Colon (tissue), 2 donors: Measurements from ENCODE around the gene GEMIN4.
"Not testable (repeated sequence)": the region's sequence is repeated elsewhere in the genome, so short reads cannot be mapped to it uniquely, and the experiment has no call there.

Experiments
- FAIRE-seq: peaks from 2 replicates; lab custom pipeline; 2012; peaks lifted over from hg19 to GRCh38; lab: Jason Lieb, UNC
- donor health status: control.
- donor health status: control.

The GEMIN4 gene

DNA sequence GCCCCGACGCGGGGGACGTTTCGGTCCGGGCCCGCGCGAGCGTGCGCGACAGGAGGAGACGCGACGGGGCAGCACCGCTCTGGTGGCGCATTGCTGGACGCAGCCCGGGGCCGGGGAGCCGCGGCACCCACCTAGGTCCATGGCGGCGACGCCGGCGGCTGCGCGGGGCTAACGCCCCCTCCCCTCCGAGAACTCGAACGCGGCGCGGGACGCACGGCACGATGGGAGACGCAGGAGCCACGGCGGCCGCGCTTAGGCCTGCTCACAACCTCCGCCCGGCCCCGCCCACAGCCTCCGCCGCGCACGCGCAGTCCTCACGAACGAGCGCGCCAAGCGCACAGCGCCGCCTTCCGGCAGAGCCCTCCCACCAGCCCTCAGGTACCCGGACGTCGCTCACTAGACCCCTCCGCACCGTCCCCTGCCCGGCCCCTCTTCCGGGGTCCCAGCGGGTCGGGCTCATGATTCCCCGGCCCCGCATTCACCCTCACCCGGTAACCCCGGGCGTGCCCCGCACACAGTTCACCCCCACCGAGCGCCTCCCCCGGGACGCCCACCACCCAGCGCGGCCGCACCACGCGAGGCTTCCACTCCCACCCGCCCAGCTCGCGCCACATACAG, at the start of gene GEMIN4:
Gene GEMIN4, minus strand, starts transcription at position 263 of the 618 bp plus-strand sequence. Its CDS starts 122 bp downstream, at position 141.
- no peak for FAIRE-seq

DNA sequence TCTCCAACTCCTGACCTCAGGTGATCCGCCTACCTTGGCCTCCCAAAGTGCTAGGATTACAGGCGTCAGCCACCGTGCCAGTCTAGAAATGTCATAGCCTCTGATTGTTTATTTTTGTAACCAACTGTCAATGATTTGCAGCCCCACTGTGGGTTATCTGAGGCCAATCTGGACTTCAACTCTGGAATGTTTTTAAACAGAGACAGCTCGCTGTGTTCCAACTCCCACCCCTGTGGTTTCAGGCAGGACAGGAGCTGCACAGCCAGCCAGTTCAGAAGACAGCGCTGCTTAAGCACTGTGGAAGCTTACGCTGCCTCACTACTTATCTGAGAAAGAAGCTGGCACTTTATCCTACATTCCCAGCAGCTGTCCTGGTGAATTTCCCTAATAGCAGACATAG, 49.6 kb upstream of the GEMIN4 start:
- no peak for FAIRE-seq

DNA sequence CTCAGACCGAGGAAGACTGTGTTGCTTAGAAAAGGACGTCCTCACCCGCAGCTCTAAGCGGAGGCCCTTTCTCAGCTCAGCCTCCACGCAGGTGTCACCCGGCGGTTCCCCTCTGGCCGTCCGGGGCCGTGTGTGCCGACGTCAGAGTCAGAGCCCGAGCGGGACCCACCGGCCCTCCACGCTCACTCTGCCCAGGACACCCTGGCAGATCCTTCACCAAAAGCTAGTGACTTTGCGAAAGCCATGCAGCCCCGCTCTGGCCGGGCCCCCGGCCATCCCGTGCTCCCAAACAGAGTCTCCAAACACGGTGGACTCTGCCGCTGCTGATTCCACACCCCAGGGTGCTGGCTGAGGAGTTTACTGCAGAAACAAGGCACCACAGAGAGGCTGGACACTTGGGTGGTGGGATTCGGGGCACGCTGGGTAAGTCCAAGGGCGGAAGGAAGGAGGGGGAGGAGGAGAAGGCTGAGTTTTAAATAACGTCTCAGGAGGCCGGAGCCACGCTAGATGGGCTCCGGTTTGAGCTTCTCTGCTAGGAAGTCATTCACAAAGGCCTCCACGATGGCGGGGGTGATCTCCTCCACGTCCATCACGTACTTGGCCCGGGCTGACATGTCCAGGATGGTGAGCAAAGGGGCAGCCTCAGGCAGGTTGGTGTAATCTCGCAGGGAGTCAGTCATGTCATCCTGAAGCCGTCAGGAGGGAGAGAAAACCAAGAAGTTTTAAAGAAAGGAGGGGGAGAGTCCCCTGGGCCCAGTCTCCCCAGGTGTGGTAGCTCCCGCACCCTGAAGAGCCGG, 48.6 kb upstream of the GEMIN4 start:
- no peak for FAIRE-seq

DNA sequence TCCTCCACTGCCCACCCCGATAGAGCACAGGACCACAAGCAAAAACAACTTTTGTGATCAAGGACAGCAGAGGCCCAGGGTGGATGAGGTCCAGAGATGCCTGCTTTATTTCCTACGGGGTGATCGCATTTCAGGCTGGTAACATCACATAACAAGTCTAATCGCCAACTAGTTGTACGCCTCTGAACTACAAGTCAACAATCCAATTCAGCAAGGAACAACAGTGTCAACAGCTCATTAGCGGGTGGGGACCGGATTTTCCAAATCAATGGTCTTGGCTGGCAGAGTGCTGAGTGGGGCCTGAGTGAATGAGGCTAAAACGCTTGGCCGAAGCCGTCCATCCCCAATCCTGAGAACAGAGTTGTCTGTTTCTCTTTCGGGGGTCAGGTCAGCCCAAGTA, 47.2 kb upstream of the GEMIN4 start:
- FAIRE-seq, result no peak

DNA sequence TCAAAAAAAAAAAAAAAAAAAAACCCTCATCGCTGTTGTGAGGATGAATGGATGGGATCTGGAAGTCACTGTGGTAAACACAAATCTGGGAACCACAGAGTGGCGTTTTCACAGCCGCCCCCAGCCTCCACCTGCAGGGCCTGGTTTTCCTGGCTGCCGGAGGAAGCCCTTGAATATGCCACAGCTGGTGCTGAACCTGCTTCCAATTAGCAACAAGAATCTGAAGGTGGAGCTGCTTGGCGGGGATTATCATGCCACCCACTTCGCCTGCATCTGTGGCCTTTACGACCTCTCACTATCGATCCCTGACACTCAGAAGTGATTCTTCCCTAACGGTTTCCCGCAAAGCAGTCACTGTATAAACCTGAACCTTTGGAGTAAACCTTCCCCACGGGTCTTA, 46.2 kb upstream of the GEMIN4 start:
- FAIRE-seq, result no peak

DNA sequence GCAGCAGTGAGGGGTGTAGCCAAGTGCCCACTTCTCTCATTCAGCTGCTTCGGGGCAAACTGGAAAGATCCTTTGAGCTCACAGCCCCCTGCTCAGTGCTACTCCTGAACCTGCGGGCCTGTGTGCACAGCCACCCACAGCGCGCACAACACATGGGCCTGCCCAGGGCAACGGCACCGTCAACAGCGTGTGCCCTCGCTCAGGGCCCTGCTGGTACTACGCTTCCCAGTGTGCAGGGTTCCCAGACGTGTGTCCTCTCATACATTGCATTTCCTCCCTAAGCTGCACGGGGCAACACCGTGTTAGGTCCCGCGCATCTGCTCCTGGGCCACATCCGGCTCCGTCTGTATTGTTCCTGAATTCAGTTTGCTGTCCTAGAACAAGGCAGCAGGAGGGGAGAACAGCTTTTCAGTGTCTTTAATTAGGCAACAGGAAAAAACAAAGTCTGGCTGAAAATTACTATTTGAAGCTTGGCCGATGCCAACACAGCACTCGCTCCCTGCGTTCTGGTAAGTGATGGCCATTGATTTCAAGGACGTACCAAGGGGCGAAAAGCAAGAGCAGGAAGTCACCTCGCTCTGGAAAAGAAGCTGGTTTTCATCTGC, 45.3 kb upstream of the GEMIN4 start:
- FAIRE-seq, result no peak

DNA sequence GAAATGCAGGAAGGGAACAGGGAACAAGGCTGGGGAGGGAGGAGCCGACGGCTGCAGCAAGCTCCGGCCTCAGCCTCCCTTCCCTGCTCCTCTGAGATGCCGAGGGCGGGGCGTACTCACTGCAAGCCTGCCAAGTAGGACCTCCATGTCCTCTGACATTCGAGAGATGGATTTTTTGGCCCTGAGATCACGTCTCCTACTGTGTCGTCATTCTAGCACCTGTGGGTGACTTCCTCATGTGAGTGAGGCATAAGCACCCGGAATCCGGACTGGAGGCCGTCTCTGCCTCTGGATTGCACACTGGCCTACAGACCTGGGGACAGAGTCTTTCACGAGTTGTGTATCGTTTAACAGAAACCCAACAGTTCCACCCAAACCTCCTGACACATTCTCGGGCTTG, 44.5 kb upstream of the GEMIN4 start:
- FAIRE-seq, result no peak

DNA sequence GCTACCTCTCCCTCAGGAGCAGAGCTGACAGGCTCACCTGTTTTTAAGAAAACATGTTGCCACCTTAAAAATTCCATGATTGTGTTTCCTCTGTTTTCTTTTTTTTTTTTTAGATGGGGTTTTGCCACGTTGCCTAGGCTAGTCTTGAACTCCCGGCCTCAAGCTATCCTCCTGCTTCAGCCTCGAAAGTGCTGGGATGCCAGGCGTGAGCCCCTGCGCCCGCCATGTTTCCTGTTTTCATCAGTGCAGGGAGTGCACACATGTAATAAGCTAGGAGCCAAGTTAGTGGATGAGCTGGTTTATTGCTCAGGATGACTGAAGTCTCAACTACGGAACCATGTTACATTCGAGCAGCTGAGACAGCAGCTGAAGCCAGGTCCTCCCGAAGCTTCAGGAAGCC, 43.7 kb upstream of the GEMIN4 start:
- FAIRE-seq, result no peak

DNA sequence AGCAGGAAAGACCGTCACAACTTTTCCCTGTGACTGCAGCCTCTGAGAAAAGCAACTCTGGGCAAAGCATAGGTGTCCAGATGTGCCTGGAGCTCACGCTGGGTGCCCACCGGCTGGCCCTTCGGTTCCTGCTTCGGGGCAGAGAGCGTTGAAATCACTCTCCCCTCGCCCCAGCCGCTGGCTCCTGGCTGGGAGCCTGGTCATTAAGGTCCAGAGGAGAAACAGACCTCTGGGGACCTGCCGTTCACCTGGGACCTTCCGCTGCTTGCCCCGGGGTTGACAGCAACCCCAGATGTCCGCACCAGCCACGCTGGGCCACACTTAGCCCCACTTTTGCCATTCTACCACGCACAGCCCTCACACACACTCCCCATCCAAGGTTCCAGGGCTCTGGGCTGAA, 43.2 kb upstream of the GEMIN4 start:
- FAIRE-seq, result no peak

DNA sequence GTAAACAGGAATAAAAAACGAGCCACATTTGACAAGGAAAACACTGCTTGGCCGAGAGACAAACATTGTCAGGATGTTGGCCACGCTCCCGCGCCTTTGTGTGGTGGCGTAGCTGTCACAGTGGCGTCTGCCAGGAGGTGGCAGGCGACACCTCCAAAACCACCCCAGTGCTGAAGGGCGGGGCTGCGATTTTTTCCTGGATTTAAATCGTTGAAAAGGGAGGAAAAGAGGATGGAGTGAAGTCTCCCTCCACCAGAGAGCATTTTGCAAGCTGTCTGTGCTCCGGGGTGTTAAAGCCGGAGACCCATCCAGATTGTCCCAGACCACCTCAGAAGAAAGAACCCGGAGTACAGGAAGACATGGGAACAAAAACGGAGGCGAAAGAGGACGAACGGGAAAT, 42.8 kb upstream of the GEMIN4 start:
- no peak for FAIRE-seq

DNA sequence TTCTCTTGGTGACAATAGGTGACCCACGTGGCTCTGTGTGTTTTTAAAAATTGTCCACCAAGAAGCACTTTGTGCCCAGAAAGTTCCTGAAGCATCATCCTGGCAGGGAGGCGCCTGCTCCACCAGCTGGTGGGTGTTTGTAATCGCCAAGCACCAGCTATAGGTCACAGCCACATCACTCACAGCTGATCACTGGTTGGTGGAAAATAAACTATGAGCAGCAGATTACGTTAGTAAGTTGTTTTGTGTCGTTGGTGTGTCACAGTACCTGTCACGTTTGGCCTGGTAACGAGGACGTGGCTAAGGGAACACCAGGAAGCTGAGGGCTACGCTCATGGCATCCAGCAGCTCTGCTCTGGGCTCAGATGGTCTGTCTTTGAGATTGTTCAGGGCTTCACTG, 40.2 kb upstream of the GEMIN4 start:
- FAIRE-seq, result no peak

DNA sequence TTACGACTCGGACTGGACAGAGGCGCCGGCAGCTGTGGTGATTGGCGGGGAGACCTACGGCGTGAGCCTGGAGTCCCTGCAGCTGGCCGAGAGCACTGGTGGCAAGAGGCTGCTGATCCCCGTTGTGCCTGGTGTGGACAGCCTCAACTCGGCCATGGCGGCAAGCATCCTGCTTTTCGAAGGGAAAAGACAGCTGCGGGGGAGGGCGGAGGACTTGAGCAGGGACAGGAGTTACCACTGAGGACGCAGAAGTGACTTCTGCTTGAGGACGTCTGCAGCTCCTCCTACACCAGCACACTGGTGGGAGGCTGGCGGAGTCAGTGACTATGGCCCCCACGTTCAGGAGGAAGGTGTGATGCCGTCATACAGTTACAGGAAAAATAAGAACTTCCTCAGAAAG, 39.8 kb upstream of the GEMIN4 start:
- FAIRE-seq, result no peak

DNA sequence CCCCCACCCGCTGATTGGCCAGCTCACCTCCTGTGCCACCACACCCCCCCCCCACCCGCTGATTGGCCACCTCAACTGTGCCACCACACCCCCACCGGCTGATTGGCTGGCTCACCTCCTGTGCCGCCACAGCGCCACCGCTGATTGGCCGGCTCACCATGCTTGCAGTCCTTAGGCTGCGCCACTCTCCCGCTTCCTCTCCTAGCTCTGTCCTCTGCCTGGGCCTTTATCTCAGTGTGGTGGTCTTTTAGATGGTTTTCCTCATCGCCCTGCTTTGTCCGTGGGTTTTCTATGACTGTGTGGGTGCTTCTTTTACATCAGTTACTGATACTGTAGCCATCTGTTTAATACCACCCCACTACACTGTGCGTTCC, 38.8 kb upstream of the GEMIN4 start:
- not testable (repeated sequence) for FAIRE-seq

DNA sequence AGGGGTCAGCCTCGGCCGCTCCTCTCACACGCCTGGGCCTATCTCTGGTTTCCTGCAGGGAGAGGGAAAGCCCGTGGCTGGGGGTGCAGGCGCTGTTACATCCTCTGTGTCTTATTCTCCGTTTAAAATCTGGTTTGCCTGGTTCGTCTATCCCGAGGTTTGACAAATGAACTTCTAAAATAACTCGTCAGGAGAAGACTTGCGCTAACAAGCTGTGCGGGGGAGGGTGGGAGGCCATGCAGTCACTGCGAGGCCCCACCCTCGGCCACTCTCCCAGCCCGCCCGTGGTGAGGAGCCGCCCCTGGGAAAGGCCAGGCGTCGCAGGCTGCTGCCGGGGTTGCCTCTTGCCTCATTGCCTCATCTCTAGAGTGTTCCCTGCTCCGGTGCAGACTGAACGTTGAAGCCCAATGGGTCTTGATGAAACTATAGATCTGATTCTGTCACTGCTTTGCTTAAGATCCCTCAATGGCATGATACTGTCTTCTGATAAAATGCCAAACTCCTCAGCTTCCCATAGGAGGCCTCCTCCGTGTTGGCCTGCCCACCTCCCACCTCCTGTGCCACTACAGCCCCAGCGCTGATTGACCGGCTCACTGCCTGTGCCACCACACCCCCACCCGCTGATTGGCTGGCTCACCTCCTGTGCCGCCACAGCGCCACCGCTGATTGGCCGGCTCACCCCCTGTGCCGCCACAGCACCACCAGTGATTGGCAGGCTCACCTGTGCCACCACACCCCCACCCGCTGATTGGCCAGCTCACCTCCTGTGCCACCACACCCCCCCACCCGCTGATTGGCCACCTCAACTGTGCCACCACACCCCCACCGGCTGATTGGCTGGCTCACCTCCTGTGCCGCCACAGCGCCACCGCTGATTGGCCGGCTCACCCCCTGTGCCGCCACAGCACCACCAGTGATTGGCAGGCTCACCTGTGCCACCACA, 38.1 kb upstream of the GEMIN4 start:
- FAIRE-seq, result not testable (repeated sequence)

DNA sequence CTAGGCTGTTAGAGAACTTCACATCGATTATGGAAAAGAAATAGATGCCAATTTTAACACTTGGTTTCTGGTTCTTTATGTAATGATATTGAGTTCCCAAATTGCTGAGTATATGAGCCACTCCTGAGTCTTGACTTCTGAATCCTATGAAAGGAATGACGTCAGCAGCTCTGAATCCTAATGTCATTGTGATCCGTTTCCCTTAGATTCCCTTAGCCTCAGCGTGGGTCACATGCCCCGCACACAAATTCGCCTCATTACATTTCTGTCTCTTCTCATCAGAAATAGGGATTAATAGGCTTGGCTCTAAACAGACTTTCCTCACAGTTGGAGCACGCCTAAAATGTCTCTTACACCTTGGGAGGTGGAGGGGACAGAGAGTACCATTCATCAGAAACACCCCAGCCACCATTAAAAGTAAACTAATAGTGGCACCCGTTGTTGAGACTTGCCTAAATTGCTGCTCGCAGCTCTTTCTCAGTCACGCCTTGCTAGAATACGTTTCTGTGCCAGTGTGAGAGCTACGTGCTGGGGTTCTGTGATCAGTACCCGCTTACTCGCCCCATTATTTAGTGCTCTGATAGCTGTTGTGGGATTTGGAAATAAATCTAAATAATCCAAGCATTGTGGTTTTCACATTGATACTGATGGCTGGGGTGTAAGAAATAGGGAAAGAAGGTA, 37.2 kb upstream of the GEMIN4 start:
- no peak for FAIRE-seq

DNA sequence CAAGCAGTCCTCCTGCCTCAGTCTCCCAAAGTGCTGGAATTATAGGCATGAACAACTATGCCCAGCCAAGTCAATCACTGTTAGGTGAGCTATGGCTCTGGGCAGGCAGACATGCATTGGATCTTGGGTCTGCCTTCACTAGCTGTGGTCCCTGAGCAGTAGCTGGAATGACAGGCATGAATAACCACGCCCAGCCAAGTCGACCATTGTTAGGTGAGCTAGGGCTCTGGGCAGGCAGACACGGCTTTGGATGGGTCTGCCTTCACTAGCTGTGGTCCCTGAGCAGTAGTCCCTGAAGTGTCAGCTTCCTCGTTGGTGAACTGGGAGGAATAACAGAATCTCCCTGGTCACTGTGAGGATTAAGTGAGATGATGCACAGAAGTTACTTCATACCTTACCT, 36.5 kb upstream of the GEMIN4 start:
- no peak for FAIRE-seq

DNA sequence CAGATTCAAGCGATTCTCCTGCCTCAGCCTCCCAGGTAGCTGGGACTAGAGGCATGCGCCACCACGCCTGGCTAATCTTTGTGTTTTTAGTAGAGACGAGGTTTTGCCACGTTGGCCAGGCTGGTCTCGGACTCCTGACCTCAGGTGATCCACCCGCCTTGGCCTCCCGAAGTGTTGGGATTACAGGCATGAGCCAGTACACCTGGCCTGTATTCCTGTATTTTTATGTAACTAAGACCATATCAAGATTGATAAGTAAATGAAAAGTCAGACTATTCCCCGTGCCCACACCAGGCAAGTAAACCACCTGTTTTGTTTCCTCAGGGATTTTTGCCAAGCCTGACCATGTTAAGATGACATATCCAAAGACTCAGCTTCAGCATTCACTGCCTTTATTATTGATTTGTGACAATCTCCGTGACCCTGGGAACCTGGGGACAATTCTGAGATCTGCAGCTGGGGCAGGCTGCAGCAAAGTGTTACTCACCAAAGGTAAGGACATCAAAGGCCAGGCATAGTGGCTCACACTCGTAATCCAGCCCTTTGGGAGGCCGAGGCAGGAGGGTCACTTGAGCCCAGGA, 35.7 kb upstream of the GEMIN4 start:
- no peak for FAIRE-seq

DNA sequence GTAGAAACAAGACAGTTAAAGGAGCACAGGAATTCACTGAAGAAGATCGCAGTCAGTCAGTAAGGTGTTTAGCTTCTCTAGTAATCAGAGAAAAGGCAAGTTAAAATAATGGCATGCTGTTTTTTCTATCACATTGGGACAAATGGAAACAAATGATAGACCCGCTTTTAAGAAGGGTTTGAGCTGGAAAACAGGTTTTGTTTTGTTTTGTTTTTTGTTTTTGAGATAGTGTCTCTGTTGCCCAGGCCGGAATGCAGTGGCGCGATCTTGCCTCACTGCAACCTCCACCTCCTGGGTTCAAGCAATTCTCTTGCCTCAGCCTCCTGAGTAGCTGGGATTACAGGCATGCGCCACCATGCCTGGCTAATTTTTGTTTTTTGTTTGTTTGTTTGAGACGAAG, 33.8 kb upstream of the GEMIN4 start:
- FAIRE-seq, result not testable (repeated sequence)

DNA sequence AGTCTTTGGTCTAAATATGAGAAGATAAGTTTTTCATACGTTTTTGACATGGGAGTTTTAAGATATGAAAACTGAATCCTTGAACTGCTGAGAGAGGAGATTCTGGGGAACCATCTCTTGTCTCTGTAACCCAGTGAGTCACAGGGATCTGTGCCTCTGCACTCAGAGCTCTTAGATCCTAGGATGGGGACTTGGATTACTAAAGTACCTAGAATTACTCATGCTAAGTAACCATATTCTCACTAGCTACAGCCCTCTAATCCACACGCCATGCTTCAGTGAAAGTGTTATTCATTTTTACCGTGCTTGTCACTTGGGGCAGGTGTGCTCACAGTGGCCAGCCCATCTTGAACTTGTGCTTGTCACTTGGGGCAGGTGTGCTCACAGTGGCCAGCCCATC, 32.1 kb upstream of the GEMIN4 start:
- FAIRE-seq, result no peak

DNA sequence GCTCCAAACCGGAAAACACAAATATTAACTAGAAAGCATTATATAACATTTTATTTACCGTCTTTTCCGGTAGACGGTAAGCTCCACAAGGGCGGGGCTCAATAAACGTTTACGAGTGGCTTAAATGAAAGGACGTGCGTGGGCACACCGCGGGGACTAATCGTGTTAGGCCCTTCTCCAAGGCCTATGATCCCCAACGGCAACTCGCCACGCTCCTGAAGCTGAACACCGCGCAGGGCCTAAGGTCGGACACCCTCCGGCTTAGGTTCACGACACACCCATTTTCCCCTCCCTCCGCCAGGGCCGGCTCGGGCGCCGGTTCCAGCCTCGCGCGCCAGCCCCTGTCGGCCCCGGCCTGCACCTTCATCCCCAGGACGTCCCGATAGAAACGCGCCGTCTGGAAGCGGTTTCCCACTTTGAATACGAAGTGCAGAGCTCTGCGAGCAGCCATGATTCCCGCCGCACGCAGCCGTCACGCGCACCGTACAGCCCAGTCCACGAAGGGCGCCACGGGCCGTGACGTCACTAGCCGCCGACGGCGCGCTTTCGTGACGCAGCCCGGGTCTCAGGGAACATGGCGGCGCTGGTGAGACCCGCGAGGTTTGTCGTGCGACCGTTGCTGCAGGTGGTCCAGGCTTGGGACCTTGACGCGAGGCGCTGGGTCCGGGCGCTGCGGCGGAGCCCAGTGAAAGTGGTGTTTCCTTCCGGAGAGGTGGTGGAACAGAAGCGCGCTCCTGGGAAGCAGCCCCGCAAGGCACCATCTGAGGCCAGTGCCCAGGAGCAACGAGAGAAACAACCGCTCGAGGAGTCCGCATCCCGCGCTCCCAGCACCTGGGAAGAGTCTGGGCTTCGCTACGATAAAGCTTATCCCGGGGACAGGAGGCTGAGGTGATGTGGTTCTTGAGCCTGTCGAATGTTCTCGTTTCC, 30.0 kb upstream of the GEMIN4 start, which contains the start of the genes GLOD4 and MRM3:
Gene GLOD4, minus strand, starts transcription at position 476 of the 927 bp plus-strand sequence. Its CDS starts 25 bp downstream, at position 451.
Gene MRM3, plus strand, starts transcription at position 549 of the 927 bp plus-strand sequence. Its CDS starts 26 bp downstream, at position 575.
- no peak for FAIRE-seq
